Upper lobe of left lung (tissue), 6 donors: ENCODE measurements around the gene KLHL29. TPM values are rescaled to one million over a fixed set of nuclear protein-coding genes. Genes with fewer than 3 reads are reported as not detected.

Source experiments
- ATAC-seq, 2 donors: fragments of 200-7000 bp; cut with Tn5 transposase; one replicate each; pipeline ENCODE4 v1.9.1; 2022; ENCODE audit warnings: mild to moderate bottlenecking in 2 of 2, moderate library complexity in 2 of 2; ENCODE audit not compliant: low FRiP score in 2 of 2
- DNase-seq, 2 donors: peaks; one replicate each; pipeline ENCODE4 v3.0.0-alpha.2; 2019 to 2020
- H3K27ac ChIP-seq, 4 donors: fragments of 200-600 bp; sonication (generic); one replicate each; pipeline ENCODE4 v1.5.1; 2016 to 2019
- H3K27me3 ChIP-seq, 4 donors: fragments of 200-600 bp; sonication (generic); one replicate each; pipeline ENCODE4 v1.5.1; 2017 to 2019
- H3K36me3 ChIP-seq, 4 donors: fragments of 200-600 bp; sonication (generic); one replicate each; pipeline ENCODE4 v1.5.1; 2016 to 2019
- H3K4me1 ChIP-seq, 4 donors: fragments of 200-600 bp; sonication (generic); one replicate each; pipeline ENCODE4 v1.5.1; 2018 to 2019
- H3K4me3 ChIP-seq, 4 donors: fragments of 200-600 bp; sonication (generic); one replicate each; pipeline ENCODE4 v1.5.1; 2017 to 2019; ENCODE audit warnings: mild to moderate bottlenecking in 2 of 4, moderate library complexity in 1 of 4
- H3K9me3 ChIP-seq, 4 donors: fragments of 200-600 bp; sonication (generic); one replicate each; pipeline ENCODE4 v1.5.1; 2018 to 2019
- EP300 ChIP-seq, 4 donors: sonication (generic); formaldehyde crosslinking; IDR thresholded peaks; one replicate each; pipeline ENCODE4 v1.5.1; 2017; ENCODE audit warnings: antibody characterized with exemption in 4 of 4, control low read depth in 2 of 4
- POLR2A ChIP-seq, 4 donors: fragments of 450-650 bp; IDR thresholded peaks; one replicate each; pipeline ENCODE4 v1.5.1; 2016 to 2017; ENCODE audit warnings: antibody characterized with exemption in 4 of 4, mild to moderate bottlenecking in 2 of 4
- POLR2AphosphoS5 ChIP-seq, 2 donors: sonication (generic); formaldehyde crosslinking; IDR thresholded peaks; one replicate each; pipeline ENCODE4 v1.5.1; 2017; ENCODE audit warnings: antibody characterized with exemption in 2 of 2
- WGBS, 2 donors: methylation state at CpG; one replicate each; pipeline ENCODE4 v1.1.5; 2017 to 2018; 5-methylcytosine and 5-hydroxymethylcytosine counted together
- total RNA-seq, 6 donors: library from RNA; depleted of rRNA in 4 of 6; stranded (reverse); fragments of >200 nt in 4 of 6; gene quantifications; one replicate each; pipeline versions ENCODE4 v1.1.0 to v1.2.1, GENCODE V29; 2016 to 2021
- TF ChIP-seq, protein P1 (sequence below), 6 experiments: fragments of 450-650 bp in 4 of 6; fragments of 200-600 bp in 2 of 6; sonication (generic) in 2 of 6; IDR thresholded peaks; one replicate each; pipeline ENCODE4 v1.5.1; 2016 to 2019; ENCODE audit warnings: antibody characterized with exemption in 6 of 6
- donor health status: DM: no; HTN: no; CAD: no; lungs with moderate emphysema.
- donor health status: DM: no; HTN: yes; CAD: no; lungs with severe emphysema.

Gene KLHL29
- total RNA-seq, 6 donors from 2014 or later: 8.6 to 34.4 (median 18.2) TPM

DNA sequence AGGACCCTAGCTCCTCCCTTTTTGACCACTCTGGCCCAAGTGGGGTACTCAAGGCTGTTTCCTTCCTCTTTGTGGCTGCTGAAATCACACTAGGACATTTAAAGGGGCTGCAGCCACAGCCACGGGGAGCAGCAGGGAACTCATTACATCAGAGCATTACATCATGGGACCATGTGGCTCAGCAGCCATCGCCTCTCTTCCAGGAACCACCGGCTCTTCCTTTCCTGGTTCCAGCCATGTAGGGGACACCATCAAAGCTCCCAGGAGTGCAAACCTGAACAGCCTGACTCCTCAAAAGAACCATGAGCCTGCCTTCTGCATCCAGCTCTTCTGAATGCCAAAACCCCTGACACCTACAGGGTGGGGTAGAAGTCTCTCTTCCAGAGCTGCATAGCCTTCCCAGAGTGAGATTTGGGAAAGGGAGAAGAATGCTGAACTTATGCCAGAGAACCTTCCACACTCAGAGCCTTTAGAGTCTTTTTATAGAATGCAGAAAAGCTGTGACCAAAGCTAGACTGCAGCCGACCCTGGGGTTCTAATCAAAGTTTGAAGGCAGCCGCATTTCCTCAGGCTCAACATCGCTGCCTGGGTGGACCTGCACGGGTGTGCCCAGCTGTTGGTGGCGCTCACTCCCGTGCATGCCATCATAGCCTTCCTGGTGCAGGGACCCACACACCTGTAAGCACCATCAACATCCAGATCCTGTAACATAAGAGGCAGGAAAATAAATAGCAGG, 121.7 kb downstream of the KLHL29 start:
- Histone ChIP-seq H3K4me3 (no peak overlapping the region), H3K27me3 (no peaks in the 10 kb centered on the region), H3K9me3 (no peaks in the 10 kb centered on the region), H3K36me3 (no peaks in the 10 kb centered on the region), H3K27ac (peak overlapping the region in 1 of 4 donors; percentile 24), H3K4me1 (peaks cover 0 to 25% (median 14%) of the 10 kb centered on the region in 4 donors)
- DNase-seq (peak in 1 of 2 donors; percentile 44), ATAC-seq (peak in 1 of 2 donors; percentile 67)
- TF ChIP-seq, protein P1, sequence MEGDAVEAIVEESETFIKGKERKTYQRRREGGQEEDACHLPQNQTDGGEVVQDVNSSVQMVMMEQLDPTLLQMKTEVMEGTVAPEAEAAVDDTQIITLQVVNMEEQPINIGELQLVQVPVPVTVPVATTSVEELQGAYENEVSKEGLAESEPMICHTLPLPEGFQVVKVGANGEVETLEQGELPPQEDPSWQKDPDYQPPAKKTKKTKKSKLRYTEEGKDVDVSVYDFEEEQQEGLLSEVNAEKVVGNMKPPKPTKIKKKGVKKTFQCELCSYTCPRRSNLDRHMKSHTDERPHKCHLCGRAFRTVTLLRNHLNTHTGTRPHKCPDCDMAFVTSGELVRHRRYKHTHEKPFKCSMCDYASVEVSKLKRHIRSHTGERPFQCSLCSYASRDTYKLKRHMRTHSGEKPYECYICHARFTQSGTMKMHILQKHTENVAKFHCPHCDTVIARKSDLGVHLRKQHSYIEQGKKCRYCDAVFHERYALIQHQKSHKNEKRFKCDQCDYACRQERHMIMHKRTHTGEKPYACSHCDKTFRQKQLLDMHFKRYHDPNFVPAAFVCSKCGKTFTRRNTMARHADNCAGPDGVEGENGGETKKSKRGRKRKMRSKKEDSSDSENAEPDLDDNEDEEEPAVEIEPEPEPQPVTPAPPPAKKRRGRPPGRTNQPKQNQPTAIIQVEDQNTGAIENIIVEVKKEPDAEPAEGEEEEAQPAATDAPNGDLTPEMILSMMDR (IDR thresholded peaks at IDR 0.05): no peak
- TF ChIP-seq POLR2AphosphoS5 (IDR thresholded peaks at IDR 0.05) (no peak), EP300 (IDR thresholded peaks at IDR 0.05) (no peak), POLR2A (IDR thresholded peaks at IDR 0.05) (no peak)
- WGBS, 2 donors: 48 to 55% methylated on average over 7 to 9 of the region's 9 CpGs

DNA sequence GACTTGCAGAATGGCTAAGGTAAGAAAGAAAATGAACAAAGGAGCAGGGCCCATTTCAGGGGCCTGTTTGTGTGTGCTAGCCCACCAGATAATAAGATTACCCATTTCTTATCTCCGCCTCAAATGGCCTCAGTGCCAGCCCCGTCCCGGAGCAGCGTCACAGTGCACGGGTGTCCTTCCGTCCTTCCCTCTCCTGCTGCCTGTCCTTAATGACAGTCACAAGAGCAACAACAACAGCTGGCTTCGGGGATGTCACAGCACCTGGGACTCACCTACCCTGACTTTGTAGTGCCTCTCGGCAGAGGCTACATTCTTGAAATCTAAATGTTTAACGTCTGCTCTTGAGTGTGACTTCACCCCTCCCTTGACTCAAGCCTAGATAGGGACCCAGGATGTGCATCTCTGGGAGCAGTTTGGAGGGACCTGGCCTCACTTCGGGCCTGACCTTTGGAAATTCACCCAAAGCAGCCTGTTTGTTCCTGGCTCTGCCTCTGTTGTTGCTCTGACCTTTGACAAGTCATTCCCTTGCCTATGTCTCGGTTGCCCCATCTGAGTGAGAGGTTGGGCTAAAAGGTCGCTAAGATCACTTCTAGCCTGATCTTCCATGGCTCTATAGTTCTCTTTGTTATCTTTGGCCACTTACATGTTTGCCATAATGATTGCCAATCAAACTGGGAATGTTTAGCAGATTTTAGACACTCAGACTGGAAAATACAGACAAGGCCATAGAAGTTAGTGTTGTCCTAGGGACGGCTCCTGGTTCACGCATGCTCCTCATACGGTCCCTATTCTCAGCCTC, 122.5 kb downstream of the KLHL29 start:
- H3K36me3 ChIP-seq: no peaks in the 10 kb centered on the region
- no peaks in the 10 kb centered on the region for H3K27me3 ChIP-seq
- no peaks in the 10 kb centered on the region for H3K9me3 ChIP-seq
- TF ChIP-seq, protein P1 (IDR thresholded peaks at IDR 0.05): no peak
- TF ChIP-seq POLR2AphosphoS5 (IDR thresholded peaks at IDR 0.05) (no peak), POLR2A (IDR thresholded peaks at IDR 0.05) (no peak), EP300 (IDR thresholded peaks at IDR 0.05) (no peak)
- no peak overlapping the region for H3K4me3 ChIP-seq
- no peak overlapping the region for H3K27ac ChIP-seq
- WGBS, 2 donors: 84 to 87% methylated on average over 15 of the region's 15 CpGs
- no peak for DNase-seq
- ATAC-seq: no peak
- peaks cover 0 to 25% (median 14%) of the 10 kb centered on the region in 4 donors for H3K4me1 ChIP-seq

GRCh38 chr2:23508066-23508390, 123.0 kb downstream of the KLHL29 start:
- Histone ChIP-seq H3K4me1 (peaks cover 0 to 25% (median 14%) of the 10 kb centered on the region in 4 donors), H3K27ac (no peak overlapping the region), H3K27me3 (no peaks in the 10 kb centered on the region), H3K9me3 (no peaks in the 10 kb centered on the region), H3K36me3 (no peaks in the 10 kb centered on the region), H3K4me3 (no peak overlapping the region)
- 38 to 50% methylated on average over 1 to 3 of the region's 3 CpGs for WGBS, 2 donors
- DNase-seq (no peak), ATAC-seq (no peak)
- TF ChIP-seq POLR2AphosphoS5 (IDR thresholded peaks at IDR 0.05) (no peak), POLR2A (IDR thresholded peaks at IDR 0.05) (no peak), EP300 (IDR thresholded peaks at IDR 0.05) (no peak)
- TF ChIP-seq, protein P1 (IDR thresholded peaks at IDR 0.05): no peak

- Histone ChIP-seq H3K27ac (no peak overlapping the region), H3K36me3 (no peaks in the 10 kb centered on the region), H3K9me3 (no peaks in the 10 kb centered on the region), H3K4me1 (peaks cover 3 to 35% (median 21%) of the 10 kb centered on the region in 4 donors), H3K27me3 (no peaks in the 10 kb centered on the region), H3K4me3 (no peak overlapping the region)
- TF ChIP-seq, protein P1 (IDR thresholded peaks at IDR 0.05): no peak
- TF ChIP-seq POLR2A (IDR thresholded peaks at IDR 0.05) (no peak), POLR2AphosphoS5 (IDR thresholded peaks at IDR 0.05) (no peak), EP300 (IDR thresholded peaks at IDR 0.05) (no peak)
- WGBS, 2 donors: 91 to 92% methylated on average over 6 of the region's 6 CpGs
- ATAC-seq (no peak), DNase-seq (no peak)
Measured at GRCh38 chr2:23509103-23509502, 124.1 kb downstream of the KLHL29 start.
